Ishikawa (cell line): ENCODE results near the gene ZNF507.

Experiments used
- CEBPB ChIP-seq: IDR thresholded peaks from 2 replicates; pipeline ENCODE4 v1.6.1; 2012
- CREB1 ChIP-seq: IDR thresholded peaks from 2 replicates; pipeline ENCODE4 v1.6.1; 2012; ENCODE audit warnings: low read depth
- EGR1 ChIP-seq: IDR thresholded peaks from 2 replicates; pipeline ENCODE4 v1.6.1; 2012
- EP300 ChIP-seq: IDR thresholded peaks from 2 replicates; pipeline ENCODE4 v1.6.1; 2012; ENCODE audit warnings: borderline replicate concordance
- FOXM1 ChIP-seq: IDR thresholded peaks from 2 replicates; pipeline ENCODE4 v1.6.1; 2012; ENCODE audit warnings: low read depth, borderline replicate concordance
- NFIC ChIP-seq: IDR thresholded peaks from 2 replicates; pipeline ENCODE4 v1.6.1; 2012
- RAD21 ChIP-seq: IDR thresholded peaks from 2 replicates; pipeline ENCODE4 v1.6.1; 2012; ENCODE audit warnings: low read depth
- TAF1 ChIP-seq: IDR thresholded peaks from 2 replicates; pipeline ENCODE4 v1.6.1; 2012; ENCODE audit warnings: low read depth, mild to moderate bottlenecking
- TEAD4 ChIP-seq: IDR thresholded peaks from 2 replicates; pipeline ENCODE4 v1.6.1; 2012
- YY1 ChIP-seq: IDR thresholded peaks from 2 replicates; pipeline ENCODE4 v1.6.1; 2012; ENCODE audit warnings: low read depth
- TF ChIP-seq, protein P1 (sequence below): IDR thresholded peaks from 2 replicates; pipeline ENCODE4 v1.6.1; 2012
- TF ChIP-seq, protein P2 (sequence below): IDR thresholded peaks from 2 replicates; pipeline ENCODE4 v1.6.1; 2012; ENCODE audit warnings: low read depth, mild to moderate bottlenecking

- TF ChIP-seq, protein P1, sequence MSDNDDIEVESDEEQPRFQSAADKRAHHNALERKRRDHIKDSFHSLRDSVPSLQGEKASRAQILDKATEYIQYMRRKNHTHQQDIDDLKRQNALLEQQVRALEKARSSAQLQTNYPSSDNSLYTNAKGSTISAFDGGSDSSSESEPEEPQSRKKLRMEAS, result no peak
- TF ChIP-seq TEAD4 (no peak), EP300 (no peak), TAF1 (no peak), NFIC (no peak), YY1 (no peak), FOXM1 (no peak), CEBPB (no peak), CREB1 (no peak), RAD21 (no peak), EGR1 (no peak)
- TF ChIP-seq, protein P2, sequence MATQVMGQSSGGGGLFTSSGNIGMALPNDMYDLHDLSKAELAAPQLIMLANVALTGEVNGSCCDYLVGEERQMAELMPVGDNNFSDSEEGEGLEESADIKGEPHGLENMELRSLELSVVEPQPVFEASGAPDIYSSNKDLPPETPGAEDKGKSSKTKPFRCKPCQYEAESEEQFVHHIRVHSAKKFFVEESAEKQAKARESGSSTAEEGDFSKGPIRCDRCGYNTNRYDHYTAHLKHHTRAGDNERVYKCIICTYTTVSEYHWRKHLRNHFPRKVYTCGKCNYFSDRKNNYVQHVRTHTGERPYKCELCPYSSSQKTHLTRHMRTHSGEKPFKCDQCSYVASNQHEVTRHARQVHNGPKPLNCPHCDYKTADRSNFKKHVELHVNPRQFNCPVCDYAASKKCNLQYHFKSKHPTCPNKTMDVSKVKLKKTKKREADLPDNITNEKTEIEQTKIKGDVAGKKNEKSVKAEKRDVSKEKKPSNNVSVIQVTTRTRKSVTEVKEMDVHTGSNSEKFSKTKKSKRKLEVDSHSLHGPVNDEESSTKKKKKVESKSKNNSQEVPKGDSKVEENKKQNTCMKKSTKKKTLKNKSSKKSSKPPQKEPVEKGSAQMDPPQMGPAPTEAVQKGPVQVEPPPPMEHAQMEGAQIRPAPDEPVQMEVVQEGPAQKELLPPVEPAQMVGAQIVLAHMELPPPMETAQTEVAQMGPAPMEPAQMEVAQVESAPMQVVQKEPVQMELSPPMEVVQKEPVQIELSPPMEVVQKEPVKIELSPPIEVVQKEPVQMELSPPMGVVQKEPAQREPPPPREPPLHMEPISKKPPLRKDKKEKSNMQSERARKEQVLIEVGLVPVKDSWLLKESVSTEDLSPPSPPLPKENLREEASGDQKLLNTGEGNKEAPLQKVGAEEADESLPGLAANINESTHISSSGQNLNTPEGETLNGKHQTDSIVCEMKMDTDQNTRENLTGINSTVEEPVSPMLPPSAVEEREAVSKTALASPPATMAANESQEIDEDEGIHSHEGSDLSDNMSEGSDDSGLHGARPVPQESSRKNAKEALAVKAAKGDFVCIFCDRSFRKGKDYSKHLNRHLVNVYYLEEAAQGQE, result no peak
Observed at GRCh38 chr19:32336259-32337083, 8.9 kb upstream of the ZNF507 start.
